ENCODE data around the gene MCTP1. TPM values are rescaled to one million over a fixed set of nuclear protein-coding genes. Genes with fewer than 3 reads are reported as not detected.

MCTP1 gene
- polyA plus RNA-seq, 3 donors, result 34.4 to 72.9 (median 55.5) TPM

- intact Hi-C loops (cut with micrococcal nuclease), result loop anchor here in 1 of 2 donors (10.0 kb wide), 1 partner anchor 54 kb away; no protein-coding TSS in a partner anchor
- no peaks in the 10 kb centered on the region for H3K27me3 ChIP-seq (ENCODE audit: control insufficient read depth in 2 of 2, insufficient read depth in 2 of 2, low read length in 2 of 2)
- H3K4me3 Mint-ChIP-seq, result peak overlapping the region; percentile 56 to 74
- H3K9me3 Mint-ChIP-seq, result peaks cover 2 to 11% (median 6%) of the 10 kb centered on the region in 7 donors
- peaks cover 0 to 3% (median 0%) of the 10 kb centered on the region in 3 donors for H3K27me3 Mint-ChIP-seq (ENCODE audit: low read depth in 3 of 3)
- peaks cover 46% of the 10 kb centered on the region for H4K20me1 ChIP-seq (ENCODE audit: insufficient read depth, low read length)
- peaks cover 76% of the 10 kb centered on the region for H3K79me2 ChIP-seq (ENCODE audit: insufficient read depth, low read length)
- H2AFZ ChIP-seq (ENCODE audit: insufficient read depth, low read depth, low read length, poor library complexity, severe bottlenecking), result no peak overlapping the region
- DNase-seq, result no peak
- no peak overlapping the region for H3K9ac ChIP-seq (ENCODE audit: insufficient read depth, low read length, poor library complexity, severe bottlenecking)
- peaks cover 43 to 64% of the 10 kb centered on the region in 2 donors for H3K4me1 ChIP-seq (ENCODE audit: control insufficient read depth in 1 of 2, insufficient read depth in 2 of 2, low read length in 2 of 2)
- no peak for TF ChIP-seq CTCF (IDR thresholded peaks at IDR 0.05)
- H3K36me3 Mint-ChIP-seq, result peaks cover 4 to 13% of the 10 kb centered on the region in 2 donors
- H3K9me3 ChIP-seq (replicated peaks in 1 of 2; ENCODE audit: control insufficient read depth in 1 of 2, insufficient read depth in 1 of 2, low read length in 2 of 2), result no peaks in the 10 kb centered on the region
- H3K4me1 Mint-ChIP-seq, result peaks cover 61% of the 10 kb centered on the region
- peak overlapping the region; percentile 83 to 100 (median 94) for H3K4me3 ChIP-seq (replicated peaks in 1 of 3; ENCODE audit: low read depth in 2 of 3, low read length in 3 of 3)
- no CpG with 5 or more reads among the region's 2 CpGs for WGBS (ENCODE audit: insufficient coverage)
- peak overlapping the region in 1 of 2 donors; percentile 10 for H3K27ac ChIP-seq (ENCODE audit: low read depth in 1 of 2, low read length in 2 of 2)
- H3K36me3 ChIP-seq (replicated peaks in 1 of 2; ENCODE audit: control insufficient read depth in 1 of 2, insufficient read depth in 2 of 2, low read length in 2 of 2), result no peaks in the 10 kb centered on the region
- H3K27ac Mint-ChIP-seq, result peak overlapping the region in 4 of 7 donors; percentile 15 to 84 (median 50)
- H3K4me2 ChIP-seq (replicated peaks; ENCODE audit: extremely low read depth, low read length, poor library complexity, severe bottlenecking), result peak overlapping the region; percentile 83
Measured at GRCh38 chr5:95078868-95079267, 206.0 kb downstream of the MCTP1 start.

- peak overlapping the region in 5 of 7 donors; percentile 13 to 74 (median 28) for H3K27ac Mint-ChIP-seq
- Histone ChIP-seq H3K27ac (ENCODE audit: low read depth in 1 of 2, low read length in 2 of 2) (peak overlapping the region in 1 of 2 donors; percentile 29), H3K27me3 (ENCODE audit: control insufficient read depth in 2 of 2, insufficient read depth in 2 of 2, low read length in 2 of 2) (no peaks in the 10 kb centered on the region), H3K9ac (ENCODE audit: insufficient read depth, low read length, poor library complexity, severe bottlenecking) (no peak overlapping the region), H3K4me2 (replicated peaks; ENCODE audit: extremely low read depth, low read length, poor library complexity, severe bottlenecking) (no peak overlapping the region), H2AFZ (ENCODE audit: insufficient read depth, low read depth, low read length, poor library complexity, severe bottlenecking) (no peak overlapping the region), H4K20me1 (ENCODE audit: insufficient read depth, low read length) (peaks cover 64% of the 10 kb centered on the region), H3K9me3 (replicated peaks in 1 of 2; ENCODE audit: control insufficient read depth in 1 of 2, insufficient read depth in 1 of 2, low read length in 2 of 2) (no peaks in the 10 kb centered on the region), H3K4me1 (ENCODE audit: control insufficient read depth in 1 of 2, insufficient read depth in 2 of 2, low read length in 2 of 2) (peaks cover 32 to 60% of the 10 kb centered on the region in 2 donors), H3K36me3 (replicated peaks in 1 of 2; ENCODE audit: control insufficient read depth in 1 of 2, insufficient read depth in 2 of 2, low read length in 2 of 2) (no peaks in the 10 kb centered on the region), H3K4me3 (replicated peaks in 1 of 3; ENCODE audit: low read depth in 2 of 3, low read length in 3 of 3) (no peak overlapping the region), H3K79me2 (ENCODE audit: insufficient read depth, low read length) (peaks cover 99% of the 10 kb centered on the region)
- peak in 2 of 3 donors; percentile 53 to 62 for DNase-seq
- peaks cover 0 to 3% (median 0%) of the 10 kb centered on the region in 3 donors for H3K27me3 Mint-ChIP-seq (ENCODE audit: low read depth in 3 of 3)
- H3K36me3 Mint-ChIP-seq, result peaks cover 7 to 23% of the 10 kb centered on the region in 2 donors
- intact Hi-C loops (cut with micrococcal nuclease), result loop anchor here in 1 of 2 donors (10.0 kb wide), 1 partner anchor 52 kb away; no protein-coding TSS in a partner anchor
- WGBS (ENCODE audit: insufficient coverage), result no CpG with 5 or more reads among the region's 8 CpGs
- H3K9me3 Mint-ChIP-seq, result peaks cover 2 to 11% (median 6%) of the 10 kb centered on the region in 7 donors
- H3K4me1 Mint-ChIP-seq, result peaks cover 66% of the 10 kb centered on the region
- TF ChIP-seq CTCF (IDR thresholded peaks at IDR 0.05), result no peak
- H3K4me3 Mint-ChIP-seq, result no peak overlapping the region
Measured at GRCh38 chr5:95076395-95077185, 208.3 kb downstream of the MCTP1 start.
